HepG2 (cell line): Measurements from ENCODE around the gene PRKCB. TPM values are rescaled to one million over a fixed set of nuclear protein-coding genes. Genes with fewer than 3 reads are reported as not detected.
"Not testable (repeated sequence)": the region's sequence is repeated elsewhere in the genome, so short reads cannot be mapped to it uniquely, and the experiment has no call there.

ENCODE experiments used
- ATAC-seq: fragments of 200-7000 bp; cut with Tn5 transposase; 3 replicates; pipeline ENCODE4 v1.9.1; 2020; ENCODE audit warnings: mild to moderate bottlenecking, moderate library complexity
- BruUV-seq: library from RNA; stranded (reverse); fragments of 400-500 nt; replicated peaks from 2 replicates; lab custom pipeline; 2021; lab: Mats Ljungman, UMichigan
- CTCF ChIA-PET: fragments of 300-600 bp; formaldehyde crosslinking; extraction: SDS; loops from one replicate; lab custom pipeline; 2021; ENCODE audit warnings: low total read pairs, inconsistent platforms, low intra/inter-chr PET ratio; lab: Yijun Ruan, JAX
- POLR2A ChIA-PET: fragments of 350-600 bp; sonication (Branson Sonifier 250); formaldehyde crosslinking; loops from one replicate; lab custom pipeline; 2020; ENCODE audit warnings: antibody characterized with exemption, inconsistent platforms; lab: Yijun Ruan, JAX
- DNase-seq: peaks from one replicate; pipeline ENCODE4 v3.0.0-alpha.2; 2015; ENCODE audit warnings: low spot score
- FAIRE-seq: peaks from 3 replicates; lab custom pipeline; 2011; peaks lifted over from hg19 to GRCh38; lab: Jason Lieb, UNC
- H2AFZ ChIP-seq: one replicate; pipeline ENCODE4 v1.6.1; 2011; ENCODE audit warnings: low read length, inconsistent platforms
- H3K27ac ChIP-seq: fragments of 300-600 bp; 3 replicates; pipeline ENCODE4 v1.8.0; 2011; ENCODE audit warnings: mixed run types, mild to moderate bottlenecking, mixed read lengths, low read length, inconsistent platforms; ENCODE audit not compliant: insufficient read depth; ENCODE audit errors: extremely low read length
- H3K27me3 ChIP-seq, 2 experiments: fragments of 200-600 bp in 1 of 2; 2 replicates in 1 of 2; 3 replicates in 1 of 2; pipeline versions ENCODE4 v1.6.0 to v1.8.0; 2011; ENCODE audit warnings: low read length in 2 of 2, mild to moderate bottlenecking in 2 of 2, moderate library complexity in 2 of 2, inconsistent platforms in 1 of 2; ENCODE audit not compliant: insufficient read depth in 2 of 2, control insufficient read depth in 1 of 2
- H3K36me3 ChIP-seq, 2 experiments: fragments of 200-600 bp in 1 of 2; replicated peaks in 1 of 2; 2 replicates in 1 of 2; 3 replicates in 1 of 2; pipeline versions ENCODE4 v1.5.1 to v1.8.0; 2011; ENCODE audit warnings: low read length in 2 of 2, inconsistent platforms in 1 of 2; ENCODE audit not compliant: insufficient read depth in 2 of 2, control insufficient read depth in 1 of 2
- H3K4me1 ChIP-seq: 2 replicates; pipeline ENCODE4 v1.5.1; 2012; ENCODE audit warnings: low read length, inconsistent platforms; ENCODE audit not compliant: insufficient read depth
- H3K4me2 ChIP-seq: 2 replicates; pipeline ENCODE4 v1.6.0; 2011; ENCODE audit warnings: low read depth, low read length, inconsistent platforms
- H3K4me3 ChIP-seq, 3 experiments: fragments of 200-600 bp in 1 of 3; sonication (generic), shearing (Covaris generic) in 1 of 3; replicated peaks in 1 of 3; 2 replicates each; pipeline ENCODE4 v1.5.1; 2011 to 2016; ENCODE audit warnings: low read length in 3 of 3, inconsistent platforms in 2 of 3, low read depth in 2 of 3, mild to moderate bottlenecking in 2 of 3, control low read depth in 1 of 3, mixed read lengths in 1 of 3; ENCODE audit not compliant: insufficient read depth in 1 of 3
- H3K79me2 ChIP-seq: one replicate; pipeline ENCODE4 v1.6.1; 2011; ENCODE audit warnings: low read length, inconsistent platforms; ENCODE audit not compliant: insufficient read depth
- H3K9ac ChIP-seq: 2 replicates; pipeline ENCODE4 v1.6.0; 2011; ENCODE audit warnings: mild to moderate bottlenecking, low read depth, low read length, inconsistent platforms; ENCODE audit not compliant: insufficient read depth
- H3K9me3 ChIP-seq: 2 replicates; pipeline ENCODE4 v1.5.1; 2012; ENCODE audit warnings: mild to moderate bottlenecking, low read length
- H4K20me1 ChIP-seq: 2 replicates; pipeline ENCODE4 v1.6.0; 2011; ENCODE audit warnings: inconsistent platforms, mild to moderate bottlenecking, low read length, moderate library complexity; ENCODE audit not compliant: insufficient read depth
- CEBPB ChIP-seq: IDR thresholded peaks from 2 replicates; pipeline ENCODE4 v1.6.1; 2011; ENCODE audit warnings: low read depth, low read length, improper control_type of control experiment, borderline replicate concordance
- ZNF337 ChIP-seq: sonication (generic); formaldehyde crosslinking; IDR thresholded peaks from 2 replicates; pipeline ENCODE4 v1.5.1; 2020; ENCODE audit warnings: missing genetic modification reagents, low read depth, mild to moderate bottlenecking, borderline replicate concordance
- WGBS: methylation state at CpG from one replicate; pipeline ENCODE4 v1.1.6; 2017; ENCODE audit warnings: low lambda C conversion rate; 5-methylcytosine and 5-hydroxymethylcytosine counted together
- in situ Hi-C: cut with HindIII; loops from 2 replicates; pipeline ENCODE4 v1.10.0; 2017; ENCODE audit warnings: low pct_unique_long_range_greater_than_20kb; ENCODE audit not compliant: extremely low pct_ligation_motif_present
- intact Hi-C: fragments of 100-400 bp; cut with micrococcal nuclease; formaldehyde crosslinking; loops from one replicate; pipeline ENCODE4 v1.10.0; 2022; ENCODE audit not compliant: unreplicated experiment
- polyA plus RNA-seq, 8 experiments: library from polyadenylated mRNA; depleted of rRNA in 3 of 8; stranded (reverse) in 7 of 8; unstranded in 1 of 8; fragments of >200 nt; fragmentation: Illumina TruSeq in 4 of 8; extraction: Trizol in 4 of 8; gene quantifications; 2 replicates each; pipeline versions ENCODE4 v1.2.1 to v1.2.3, GENCODE V29; 2011 to 2016; ENCODE audit warnings: low read depth in 4 of 8, missing spikeins in 1 of 8, mixed read lengths in 1 of 8; ENCODE audit not compliant: insufficient read depth in 1 of 8
- total RNA-seq, 5 experiments: library from RNA; depleted of rRNA; stranded (reverse); fragments of >200 nt; fragmentation: Illumina TruSeq; extraction: Trizol; gene quantifications; 2 replicates each; pipeline ENCODE4 v1.2.3, GENCODE V29; 2016; ENCODE audit warnings: low read depth in 1 of 5

PRKCB gene
- total and polyA plus RNA-seq, 2 of the 13 experiments (the other 11 are each of a cell fraction or from before 2014, with no cell fraction given) = 0.01 TPM; not detected in 1

DNA sequence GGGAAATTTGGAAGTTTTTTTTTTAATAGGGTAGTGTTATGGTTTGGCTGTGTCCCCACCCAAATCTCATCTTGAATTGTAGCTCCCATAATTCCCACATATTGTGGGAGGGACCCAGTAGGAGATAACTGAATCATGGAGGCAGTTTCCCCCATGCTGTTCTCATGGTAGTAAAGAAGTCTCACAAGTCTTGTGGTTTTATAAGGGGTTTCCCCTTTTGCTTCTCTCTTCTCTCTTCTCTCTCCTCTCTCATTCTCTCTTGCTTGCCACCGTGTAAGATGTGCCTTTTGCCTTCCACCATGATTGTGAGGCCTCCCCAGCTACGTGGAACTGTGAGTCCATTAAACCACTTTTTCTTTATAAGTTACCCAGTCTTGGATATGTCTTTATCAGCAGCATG, 403.1 kb downstream of the PRKCB start:
- 0% methylated on average over 2 of the region's 2 CpGs for WGBS
- H3K9ac ChIP-seq, POLR2A ChIA-PET, H3K79me2 ChIP-seq, FAIRE-seq, ATAC-seq, H3K9me3 ChIP-seq, H3K4me1 ChIP-seq, DNase-seq, H3K36me3 ChIP-seq, CTCF ChIA-PET, H2AFZ ChIP-seq, H3K4me3 ChIP-seq, BruUV-seq, H3K27me3 ChIP-seq, in situ Hi-C loops, H4K20me1 ChIP-seq, H3K27ac ChIP-seq, H3K4me2 ChIP-seq: not testable (repeated sequence)
- intact Hi-C loops = loop anchor here (10.0 kb wide), 1 partner anchor 1456 kb away; the partner anchor contains the start of gene HS3ST4

DNA sequence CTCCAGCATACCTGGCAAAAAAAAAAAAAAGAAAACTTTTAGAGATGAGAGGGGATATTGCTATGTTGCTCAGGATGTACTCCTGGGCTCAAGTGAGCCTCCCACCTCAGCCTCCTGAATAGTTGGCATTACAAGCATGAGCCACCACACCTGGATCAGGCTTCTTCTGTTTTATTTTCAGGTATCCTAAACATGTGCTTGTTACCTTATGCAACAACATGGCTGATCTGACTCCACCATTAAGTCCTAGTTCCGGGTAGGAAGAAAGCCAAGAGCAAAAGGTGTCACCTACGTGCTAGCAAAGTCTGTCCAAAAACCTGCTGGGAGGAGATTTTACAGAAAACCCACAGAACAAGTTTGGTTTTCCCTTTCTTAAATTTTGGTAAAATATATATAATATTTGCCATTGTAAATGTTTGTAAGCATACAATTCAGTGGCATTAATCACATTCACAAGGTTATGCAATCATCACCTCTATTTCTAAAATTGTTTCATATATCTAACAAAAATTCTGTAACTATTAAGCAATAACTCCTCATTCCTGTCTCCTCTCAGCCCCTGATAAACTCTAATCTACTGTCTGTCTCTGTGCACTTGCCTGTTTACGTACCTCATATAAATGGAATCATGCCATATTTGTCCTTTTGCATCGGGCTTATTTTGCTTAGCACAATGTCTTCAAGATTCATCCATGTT, 411.3 kb downstream of the PRKCB start:
- BruUV-seq = no TSS peak
- no peak overlapping the region for H3K9ac ChIP-seq
- H3K36me3 ChIP-seq = no peaks in the 10 kb centered on the region
- H3K4me1 ChIP-seq = no peaks in the 10 kb centered on the region
- no peak for DNase-seq
- no peak overlapping the region for H3K4me3 ChIP-seq
- intact Hi-C loops = no loop called here
- peak; percentile 57; the same call in 1 of the 2 replicates for TF ChIP-seq CEBPB
- no peak for TF ChIP-seq ZNF337 (CRISPR knock-in tag)
- H3K27ac ChIP-seq = no peak overlapping the region
- POLR2A ChIA-PET = no interaction called here
- H3K4me2 ChIP-seq = no peak overlapping the region
- 4% methylated on average over 4 of the region's 4 CpGs for WGBS
- in situ Hi-C loops = no loop called here
- CTCF ChIA-PET = no interaction called here
- H3K9me3 ChIP-seq = no peaks in the 10 kb centered on the region
- H2AFZ ChIP-seq = no peak overlapping the region
- ATAC-seq = no peak
- H3K27me3 ChIP-seq = no peaks in the 10 kb centered on the region
- no peak for FAIRE-seq
- no peaks in the 10 kb centered on the region for H3K79me2 ChIP-seq
- no peaks in the 10 kb centered on the region for H4K20me1 ChIP-seq
